GM06990 (cell line): ENCODE results near the gene WDR7.

Source experiments
- DNase-seq: peaks from one replicate; pipeline ENCODE4 v3.0.0-alpha.2; 2011; ENCODE audit not compliant: insufficient read length; ENCODE audit errors: extremely low read depth
- H3K27me3 ChIP-seq: replicated peaks from 2 replicates; pipeline ENCODE4 v1.6.0; 2011; ENCODE audit warnings: low read length; ENCODE audit not compliant: control insufficient read depth, insufficient read depth
- H3K36me3 ChIP-seq: 2 replicates; pipeline ENCODE4 v1.5.1; 2011; ENCODE audit warnings: low read length; ENCODE audit not compliant: control insufficient read depth, insufficient read depth
- H3K4me3 ChIP-seq: replicated peaks from 2 replicates; pipeline ENCODE4 v1.5.1; 2011; ENCODE audit warnings: low read depth, mild to moderate bottlenecking, control low read depth, low read length
- CTCF ChIP-seq: IDR thresholded peaks from 2 replicates; pipeline ENCODE4 v1.5.1; 2011; ENCODE audit warnings: low read length, control low read depth, mild to moderate bottlenecking, inconsistent platforms; ENCODE audit not compliant: insufficient read depth, poor library complexity, severe bottlenecking

The WDR7 gene

GRCh38 chr18:56650944-56651770 lies at the start of gene WDR7:
Gene WDR7 (plus strand): TSS chr18:56651359. CDS start chr18:56672516, 21,157 bp downstream.
- Histone ChIP-seq H3K4me3 (peak within 1 kb of the TSS; percentile 95), H3K36me3 (no peaks in the 10 kb centered on the region), H3K27me3 (no peaks in the 10 kb centered on the region)
- peak; percentile 90 for DNase-seq
- TF ChIP-seq CTCF = no peak

- Histone ChIP-seq H3K36me3 (peaks cover 2% of the 10 kb centered on the region), H3K4me3 (no peak overlapping the region), H3K27me3 (no peaks in the 10 kb centered on the region)
- DNase-seq = no peak
- TF ChIP-seq CTCF = no peak
These were observed 44.5 kb upstream of the WDR7 start for GRCh38 chr18:56606618-56607017.

- no peaks in the 10 kb centered on the region for H3K27me3 ChIP-seq
- TF ChIP-seq CTCF = no peak
- H3K36me3 ChIP-seq = peaks cover 6% of the 10 kb centered on the region
- no peak overlapping the region for H3K4me3 ChIP-seq
- DNase-seq = no peak
These were observed 35.2 kb upstream of the WDR7 start for GRCh38 chr18:56615738-56616520.

GRCh38 chr18:56627991-56628390 lies 23.2 kb upstream of the WDR7 start:
- Histone ChIP-seq H3K36me3 (no peaks in the 10 kb centered on the region), H3K4me3 (no peak overlapping the region), H3K27me3 (no peaks in the 10 kb centered on the region)
- TF ChIP-seq CTCF = no peak
- DNase-seq = no peak

GRCh38 chr18:56632070-56633022 lies 18.8 kb upstream of the WDR7 start:
- no peak for TF ChIP-seq CTCF
- H3K4me3 ChIP-seq = no peak overlapping the region
- DNase-seq = no peak
- no peaks in the 10 kb centered on the region for H3K27me3 ChIP-seq
- H3K36me3 ChIP-seq = peaks cover 3% of the 10 kb centered on the region
